HEK293T (cell line): Measurements from ENCODE around the gene COMMD2.

Experiments used
- CTCF ChIA-PET: fragments of 350-600 bp; formaldehyde crosslinking; extraction: SDS; loops from one replicate; lab custom pipeline; 2021; ENCODE audit warnings: antibody characterized with exemption, inconsistent platforms; lab: Yijun Ruan, JAX
- POLR2A ChIA-PET: fragments of 350-600 bp; formaldehyde crosslinking; extraction: SDS; loops from one replicate; lab custom pipeline; 2020; ENCODE audit warnings: antibody characterized with exemption, inconsistent platforms; lab: Yijun Ruan, JAX
- DNase-seq: peaks from one replicate; pipeline ENCODE4 v3.0.0; 2012; ENCODE audit warnings: mixed read lengths; ENCODE audit errors: extremely low spot score
- ARNT ChIP-seq: fragments of 450-650 bp; IDR thresholded peaks from 2 replicates; pipeline ENCODE4 v1.6.1; 2017; ENCODE audit warnings: mild to moderate bottlenecking
- BHLHE40 ChIP-seq: fragments of 450-650 bp; IDR thresholded peaks from 2 replicates; pipeline ENCODE4 v1.6.1; 2016; ENCODE audit warnings: mild to moderate bottlenecking, moderate library complexity, borderline replicate concordance
- CTBP1 ChIP-seq: fragments of 450-650 bp; IDR thresholded peaks from 2 replicates; pipeline ENCODE4 v1.6.1; 2016; ENCODE audit warnings: borderline replicate concordance
- ELF4 ChIP-seq: fragments of 450-650 bp; IDR thresholded peaks from 2 replicates; pipeline ENCODE4 v1.6.1; 2017; ENCODE audit warnings: antibody characterized with exemption
- FOXA1 ChIP-seq: fragments of 450-650 bp; IDR thresholded peaks from 2 replicates; pipeline ENCODE4 v1.6.1; 2016; ENCODE audit warnings: mild to moderate bottlenecking
- FOXK2 ChIP-seq: fragments of 450-650 bp; IDR thresholded peaks from 2 replicates; pipeline ENCODE4 v1.6.1; 2016; ENCODE audit warnings: mild to moderate bottlenecking
- FOXM1 ChIP-seq: fragments of 450-650 bp; IDR thresholded peaks from 2 replicates; pipeline ENCODE4 v1.6.1; 2017; ENCODE audit warnings: mild to moderate bottlenecking, borderline replicate concordance
- HDGF ChIP-seq: fragments of 450-650 bp; IDR thresholded peaks from 2 replicates; pipeline ENCODE4 v1.6.1; 2017; ENCODE audit warnings: antibody characterized with exemption, borderline replicate concordance
- L3MBTL2 ChIP-seq: fragments of 450-650 bp; conservative IDR thresholded peaks from 2 replicates; pipeline ENCODE4 v1.6.1; 2016; ENCODE audit warnings: mild to moderate bottlenecking
- LEF1 ChIP-seq: fragments of 450-650 bp; IDR thresholded peaks from 2 replicates; pipeline ENCODE4 v1.6.1; 2017; ENCODE audit warnings: mild to moderate bottlenecking, borderline replicate concordance
- NFRKB ChIP-seq: fragments of 450-650 bp; IDR thresholded peaks from 2 replicates; pipeline ENCODE4 v1.6.1; 2016; ENCODE audit warnings: mild to moderate bottlenecking, moderate library complexity
- SP1 ChIP-seq: fragments of 450-650 bp; IDR thresholded peaks from 2 replicates; pipeline ENCODE4 v1.6.1; 2017
- SUZ12 ChIP-seq: fragments of 450-650 bp; IDR thresholded peaks from 2 replicates; pipeline ENCODE4 v1.6.1; 2016; ENCODE audit warnings: mild to moderate bottlenecking
- TARDBP ChIP-seq: fragments of 450-650 bp; IDR thresholded peaks from 2 replicates; pipeline ENCODE4 v1.6.1; 2016
- ZNF384 ChIP-seq: fragments of 450-650 bp; IDR thresholded peaks from 2 replicates; pipeline ENCODE4 v1.6.1; 2016
- TF ChIP-seq, protein P1 (sequence below): fragments of 450-650 bp; IDR thresholded peaks from 2 replicates; pipeline ENCODE4 v1.6.1; 2016

COMMD2 gene

DNA sequence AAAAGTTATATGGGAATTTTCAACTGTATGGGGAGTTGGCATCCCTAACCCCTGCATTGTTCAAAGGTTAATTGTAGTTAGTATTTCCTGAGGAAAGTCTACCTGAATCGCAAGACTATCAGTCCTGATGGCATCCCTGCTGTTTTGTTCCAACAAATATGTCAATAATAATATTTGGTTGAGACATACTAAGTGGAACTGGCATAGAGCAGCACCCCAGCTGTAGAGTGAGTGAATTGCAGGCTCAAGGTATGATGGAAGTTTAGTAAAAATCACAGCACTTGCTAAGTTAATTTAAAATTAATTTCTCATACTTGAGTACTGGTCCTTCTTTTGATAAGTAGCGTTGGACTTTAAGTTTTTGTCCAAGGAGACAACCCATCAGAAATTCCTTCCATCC, 18.0 kb upstream of the COMMD2 start:
- DNase-seq = no peak
- ChIA-PET POLR2A (no interaction called here), CTCF (interaction anchor here (3.0 kb wide), 1 partner anchor 38 kb away, joined by 21 read pairs; no protein-coding TSS in a partner anchor)
- no peak for TF ChIP-seq SUZ12
- no peak for TF ChIP-seq FOXK2
- no peak for TF ChIP-seq BHLHE40
- TF ChIP-seq LEF1 = no peak
- no peak for TF ChIP-seq NFRKB
- TF ChIP-seq ELF4 = no peak
- no peak for TF ChIP-seq SP1
- TF ChIP-seq L3MBTL2 = no peak
- TF ChIP-seq TARDBP = no peak

GRCh38 chr3:149768704-149769103, 16.4 kb upstream of the COMMD2 start:
- TF ChIP-seq TARDBP = no peak
- TF ChIP-seq ARNT = no peak
- no peak for TF ChIP-seq LEF1
- TF ChIP-seq FOXK2 = no peak
- TF ChIP-seq HDGF = no peak
- TF ChIP-seq L3MBTL2 = no peak
- no peak for TF ChIP-seq CTBP1
- TF ChIP-seq SUZ12 = no peak
- TF ChIP-seq, protein P1, sequence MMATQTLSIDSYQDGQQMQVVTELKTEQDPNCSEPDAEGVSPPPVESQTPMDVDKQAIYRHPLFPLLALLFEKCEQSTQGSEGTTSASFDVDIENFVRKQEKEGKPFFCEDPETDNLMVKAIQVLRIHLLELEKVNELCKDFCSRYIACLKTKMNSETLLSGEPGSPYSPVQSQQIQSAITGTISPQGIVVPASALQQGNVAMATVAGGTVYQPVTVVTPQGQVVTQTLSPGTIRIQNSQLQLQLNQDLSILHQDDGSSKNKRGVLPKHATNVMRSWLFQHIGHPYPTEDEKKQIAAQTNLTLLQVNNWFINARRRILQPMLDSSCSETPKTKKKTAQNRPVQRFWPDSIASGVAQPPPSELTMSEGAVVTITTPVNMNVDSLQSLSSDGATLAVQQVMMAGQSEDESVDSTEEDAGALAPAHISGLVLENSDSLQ = no peak
- ChIA-PET CTCF (interaction anchor here (4.4 kb wide), 1 partner anchor 40 kb away, joined by 28 read pairs; no protein-coding TSS in a partner anchor), POLR2A (no interaction called here)
- DNase-seq = no peak

- no peak for TF ChIP-seq FOXK2
- TF ChIP-seq BHLHE40 = no peak
- no peak for TF ChIP-seq NFRKB
- TF ChIP-seq TARDBP = no peak
- TF ChIP-seq ELF4 = no peak
- TF ChIP-seq FOXA1 = no peak
- no peak for TF ChIP-seq L3MBTL2
- no peak for TF ChIP-seq LEF1
- TF ChIP-seq SUZ12 = no peak
- no peak for TF ChIP-seq ZNF384
- TF ChIP-seq FOXM1 = no peak
- TF ChIP-seq, protein P1 = no peak
- TF ChIP-seq SP1 = no peak
- TF ChIP-seq ARNT = no peak
- no peak for TF ChIP-seq CTBP1
- TF ChIP-seq HDGF = no peak
- ChIA-PET CTCF (interaction anchor here (0.5 to 4.4 kb wide), 2 partner anchors 41 to 66 kb away, joined by 4 to 28 read pairs; no protein-coding TSS in a partner anchor), POLR2A (no interaction called here)
- no peak for DNase-seq
Measured at GRCh38 chr3:149767720-149768119, 15.4 kb upstream of the COMMD2 start.

- DNase-seq = no peak
- ChIA-PET POLR2A (interaction anchor here (1.0 to 1.6 kb wide), 2 partner anchors 14 to 42 kb away, joined by 4 read pairs; partner anchors contain the start of gene COMMD2), CTCF (interaction anchor here (0.5 to 4.4 kb wide), 9 partner anchors 10 to 454 kb away, joined by 3 to 28 read pairs (median 4); partner anchors contain the start of gene COMMD2)
- TF ChIP-seq FOXA1 = no peak
- no peak for TF ChIP-seq SUZ12
- TF ChIP-seq LEF1 = no peak
- TF ChIP-seq, protein P1 = no peak
- no peak for TF ChIP-seq BHLHE40
- TF ChIP-seq ELF4 = no peak
- TF ChIP-seq ARNT = no peak
- no peak for TF ChIP-seq L3MBTL2
- no peak for TF ChIP-seq FOXM1
- no peak for TF ChIP-seq FOXK2
- no peak for TF ChIP-seq TARDBP
- no peak for TF ChIP-seq SP1
- no peak for TF ChIP-seq HDGF
- no peak for TF ChIP-seq CTBP1
- no peak for TF ChIP-seq ZNF384
- no peak for TF ChIP-seq NFRKB
Measured at GRCh38 chr3:149765762-149766334, 13.6 kb upstream of the COMMD2 start.

DNA sequence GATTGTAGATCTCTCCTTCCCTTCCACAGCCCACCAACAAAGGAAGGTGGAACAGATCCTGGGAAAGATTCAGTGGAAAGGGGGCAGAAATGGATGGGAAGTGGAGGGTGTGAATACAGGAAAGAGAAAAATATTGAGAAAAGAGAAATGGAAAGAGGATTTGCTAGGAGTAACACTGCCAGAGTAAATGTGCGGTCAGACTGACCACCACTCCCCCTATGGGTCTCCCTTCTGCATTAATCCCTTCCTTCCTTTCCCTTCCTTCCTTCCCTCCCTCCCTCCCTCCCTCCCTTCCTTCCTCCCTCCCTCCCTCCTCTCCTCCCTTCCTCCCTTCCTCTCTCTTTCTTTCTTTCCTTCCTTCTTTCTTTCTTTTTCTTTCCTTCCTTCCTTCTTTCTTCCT, 12.0 kb upstream of the COMMD2 start:
- CTCF ChIA-PET = interaction anchor here (4.4 kb wide), 1 partner anchor 44 kb away, joined by 28 read pairs; no protein-coding TSS in a partner anchor
- POLR2A ChIA-PET = no interaction called here
- no peak for TF ChIP-seq BHLHE40
- DNase-seq = no peak

- TF ChIP-seq SP1 (no peak), ARNT (no peak), FOXM1 (no peak), FOXK2 (no peak), BHLHE40 (no peak), LEF1 (no peak), ZNF384 (no peak), ELF4 (no peak), L3MBTL2 (no peak), HDGF (no peak)
- TF ChIP-seq, protein P1 = no peak
- ChIA-PET POLR2A (interaction anchor here (1.5 kb wide), 1 partner anchor 12 kb away, joined by 3 read pairs; the partner anchor contains the start of gene COMMD2), CTCF (interaction anchor here (0.8 kb wide), 1 partner anchor 8 kb away, joined by 9 read pairs; no protein-coding TSS in a partner anchor)
- DNase-seq = no peak
Measured at GRCh38 chr3:149763565-149764195, 11.4 kb upstream of the COMMD2 start.
